Activated CD4-positive, alpha-beta T cell treated with anti-CD3 and anti-CD28 coated beads for 36 hours (primary cell): ENCODE results near the gene PALD1. TPM values are rescaled to one million over a fixed set of nuclear protein-coding genes. Genes with fewer than 3 reads are reported as not detected.
"Not testable (repeated sequence)": the region's sequence is repeated elsewhere in the genome, so short reads cannot be mapped to it uniquely, and the experiment has no call there.

Source experiments
- ATAC-seq: fragments of 200-7000 bp; cut with Tn5 transposase; one replicate; pipeline ENCODE4 v1.10.0; 2021; ENCODE audit warnings: mild to moderate bottlenecking, moderate library complexity
- CTCF ChIA-PET: fragments of 350-600 bp; sonication (Branson Sonifier 250); formaldehyde crosslinking; loops from one replicate; lab custom pipeline; 2021; ENCODE audit warnings: antibody characterized with exemption; lab: Charles Lee
- POLR2A ChIA-PET: fragments of 350-600 bp; sonication (Branson Sonifier 250); formaldehyde crosslinking; loops from one replicate; lab custom pipeline; 2021; ENCODE audit warnings: antibody characterized with exemption, inconsistent platforms; lab: Charles Lee
- DNase-seq: peaks from one replicate; pipeline ENCODE4 v3.0.0-alpha.2; 2020
- H3K27ac Mint-ChIP-seq: one replicate; pipeline ENCODE4 v1.8.0; 2021; ENCODE audit warnings: mixed read lengths
- H3K27me3 Mint-ChIP-seq: one replicate; pipeline ENCODE4 v1.8.0; 2021; ENCODE audit warnings: mixed read lengths
- H3K36me3 Mint-ChIP-seq: one replicate; pipeline ENCODE4 v1.8.0; 2021; ENCODE audit warnings: low read depth, mixed read lengths
- H3K4me1 Mint-ChIP-seq: one replicate; pipeline ENCODE4 v1.8.0; 2021; ENCODE audit warnings: mixed read lengths
- H3K4me3 Mint-ChIP-seq: one replicate; pipeline ENCODE4 v1.8.0; 2021; ENCODE audit warnings: mild to moderate bottlenecking, moderate library complexity, mixed read lengths
- H3K9me3 Mint-ChIP-seq: one replicate; pipeline ENCODE4 v1.8.0; 2021; ENCODE audit warnings: low read depth, mixed read lengths
- intact Hi-C, 2 experiments: fragments of 100-400 bp; cut with DNase I in 1 of 2; cut with micrococcal nuclease in 1 of 2; formaldehyde crosslinking; loops; one replicate each; pipeline versions ENCODE4 v1.14.2 to v1.15.1; 2022 to 2024; cut with DNase I, micrococcal nuclease
- total RNA-seq, 2 experiments: library from RNA; stranded (reverse); gene quantifications; one replicate each; pipeline ENCODE4 v1.2.3, GENCODE V29; 2021

Gene PALD1
- total RNA-seq, 2 experiments from 2014 or later, result 5.4 to 6.7 TPM

GRCh38 chr10:70576803-70577517 lies 98.4 kb downstream of the PALD1 start:
- ATAC-seq (no peak), DNase-seq (no peak)
- Mint-ChIP-seq H3K4me3 (no peak overlapping the region), H3K4me1 (peaks cover 44% of the 10 kb centered on the region), H3K9me3 (no peaks in the 10 kb centered on the region), H3K27me3 (no peaks in the 10 kb centered on the region), H3K27ac (peak overlapping the region; percentile 79), H3K36me3 (no peaks in the 10 kb centered on the region)
- intact Hi-C loops, result loop anchor here (1.0 to 10.0 kb wide), 5 partner anchors 18 to 1988 kb away; partner anchors contain the start of genes EIF4EBP2 (in 1 of the 2) and SAR1A (in 1 of the 2)
- ChIA-PET POLR2A (no interaction called here), CTCF (interaction anchor here (0.6 to 1.0 kb wide), 4 partner anchors 41 to 240 kb away, joined by 3 to 5 read pairs (median 4); no protein-coding TSS in a partner anchor)

- Mint-ChIP-seq H3K27me3 (no peaks in the 10 kb centered on the region), H3K4me1 (peaks cover 44% of the 10 kb centered on the region), H3K27ac (peak overlapping the region; percentile 79), H3K36me3 (no peaks in the 10 kb centered on the region), H3K4me3 (no peak overlapping the region), H3K9me3 (no peaks in the 10 kb centered on the region)
- intact Hi-C loops, result loop anchor here (1.0 to 10.0 kb wide), 13 partner anchors 9 to 1986 kb away; partner anchors contain the start of genes EIF4EBP2 (in 1 of the 2) and SAR1A (in 1 of the 2)
- DNase-seq (peak; percentile 83), ATAC-seq (peak; percentile 82)
- ChIA-PET POLR2A (no interaction called here), CTCF (interaction anchor here (0.9 kb wide), 3 partner anchors 19 to 432 kb away, joined by 3 to 5 read pairs (median 4); partner anchors contain the start of gene TYSND1)
Observed at GRCh38 chr10:70578371-70578947, 99.9 kb downstream of the PALD1 start.

- intact Hi-C loops, result loop anchor here (2.0 to 10.0 kb wide), 7 partner anchors 21 to 1985 kb away; partner anchors contain the start of genes EIF4EBP2 (in 1 of the 2) and SAR1A (in 1 of the 2)
- Mint-ChIP-seq H3K27me3 (no peaks in the 10 kb centered on the region), H3K4me3 (peak overlapping the region; percentile 5), H3K27ac (peak overlapping the region; percentile 81), H3K9me3 (no peaks in the 10 kb centered on the region), H3K4me1 (peaks cover 44% of the 10 kb centered on the region), H3K36me3 (no peaks in the 10 kb centered on the region)
- peak; percentile 34 for DNase-seq
- CTCF ChIA-PET, result interaction anchor here (0.6 to 0.9 kb wide), 2 partner anchors 79 to 433 kb away, joined by 3 to 5 read pairs; partner anchors contain the start of gene TYSND1
- POLR2A ChIA-PET, result interaction anchor here (0.6 to 1.0 kb wide), 2 partner anchors 77 to 121 kb away, joined by 3 read pairs; no protein-coding TSS in a partner anchor
- ATAC-seq, result peak; percentile 20
Observed at GRCh38 chr10:70579234-70580002, 100.9 kb downstream of the PALD1 start.

GRCh38 chr10:70581176-70581575 lies 102.6 kb downstream of the PALD1 start:
- H3K36me3 Mint-ChIP-seq, H3K4me3 Mint-ChIP-seq, H3K9me3 Mint-ChIP-seq, POLR2A ChIA-PET, CTCF ChIA-PET, H3K27ac Mint-ChIP-seq, intact Hi-C loops, ATAC-seq, H3K27me3 Mint-ChIP-seq: not testable (repeated sequence)
- peak; percentile 1 for DNase-seq
- H3K4me1 Mint-ChIP-seq, result peaks cover 38% of the 10 kb centered on the region

GRCh38 chr10:70582793-70583668 lies 104.5 kb downstream of the PALD1 start:
- peak; percentile 2 for DNase-seq
- Mint-ChIP-seq H3K4me1 (peaks cover 32% of the 10 kb centered on the region), H3K9me3 (no peaks in the 10 kb centered on the region), H3K27ac (no peak overlapping the region), H3K4me3 (no peak overlapping the region), H3K36me3 (no peaks in the 10 kb centered on the region), H3K27me3 (peaks cover 2% of the 10 kb centered on the region)
- CTCF ChIA-PET, result interaction anchor here (0.6 to 1.0 kb wide), 3 partner anchors 11 to 346 kb away, joined by 3 to 5 read pairs (median 3); no protein-coding TSS in a partner anchor
- intact Hi-C loops, result no loop called here
- POLR2A ChIA-PET, result no interaction called here
- no peak for ATAC-seq

GRCh38 chr10:70583669-70584037 lies 105.1 kb downstream of the PALD1 start:
- Mint-ChIP-seq H3K4me1 (peaks cover 28% of the 10 kb centered on the region), H3K27me3 (peaks cover 2% of the 10 kb centered on the region), H3K4me3 (no peak overlapping the region), H3K36me3 (no peaks in the 10 kb centered on the region), H3K9me3 (no peaks in the 10 kb centered on the region), H3K27ac (no peak overlapping the region)
- intact Hi-C loops, result no loop called here
- ATAC-seq (no peak), DNase-seq (peak; percentile 2)
- ChIA-PET POLR2A (no interaction called here), CTCF (interaction anchor here (0.8 to 1.0 kb wide), 3 partner anchors 8 to 104 kb away, joined by 3 to 5 read pairs (median 4); no protein-coding TSS in a partner anchor)

- Mint-ChIP-seq H3K4me1 (peaks cover 21% of the 10 kb centered on the region), H3K27me3 (peaks cover 7% of the 10 kb centered on the region), H3K9me3 (no peaks in the 10 kb centered on the region), H3K4me3 (no peak overlapping the region), H3K27ac (no peak overlapping the region), H3K36me3 (no peaks in the 10 kb centered on the region)
- intact Hi-C loops, result no loop called here
- no peak for ATAC-seq
- ChIA-PET POLR2A (no interaction called here), CTCF (interaction anchor here (0.8 to 1.0 kb wide), 3 partner anchors 9 to 105 kb away, joined by 3 to 5 read pairs (median 4); no protein-coding TSS in a partner anchor)
- DNase-seq, result peak; percentile 1
Observed at GRCh38 chr10:70584366-70584765, 105.8 kb downstream of the PALD1 start.

GRCh38 chr10:70584909-70585544 lies 106.5 kb downstream of the PALD1 start:
- Mint-ChIP-seq H3K9me3 (no peaks in the 10 kb centered on the region), H3K27me3 (peaks cover 7% of the 10 kb centered on the region), H3K4me3 (no peak overlapping the region), H3K36me3 (no peaks in the 10 kb centered on the region), H3K27ac (no peak overlapping the region), H3K4me1 (peaks cover 15% of the 10 kb centered on the region)
- peak; percentile 52 for ATAC-seq
- ChIA-PET POLR2A (no interaction called here), CTCF (interaction anchor here (0.6 kb wide), 1 partner anchor 32 kb away, joined by 3 read pairs; no protein-coding TSS in a partner anchor)
- intact Hi-C loops, result no loop called here
- DNase-seq, result peak; percentile 15

GRCh38 chr10:70585578-70586169 lies 107.1 kb downstream of the PALD1 start:
- CTCF ChIA-PET, result interaction anchor here (0.6 to 0.9 kb wide), 2 partner anchors 27 to 31 kb away, joined by 3 read pairs; no protein-coding TSS in a partner anchor
- Mint-ChIP-seq H3K27ac (no peak overlapping the region), H3K36me3 (no peaks in the 10 kb centered on the region), H3K4me1 (peaks cover 14% of the 10 kb centered on the region), H3K4me3 (no peak overlapping the region), H3K27me3 (peaks cover 7% of the 10 kb centered on the region), H3K9me3 (no peaks in the 10 kb centered on the region)
- POLR2A ChIA-PET, result no interaction called here
- peak; percentile 16 for DNase-seq
- intact Hi-C loops, result no loop called here
- peak; percentile 24 for ATAC-seq
